Measurements from ENCODE around the gene DMBT1. TPM values are rescaled to one million over a fixed set of nuclear protein-coding genes. Genes with fewer than 3 reads are reported as not detected.

The DMBT1 gene
- total and polyA plus RNA-seq, 12 donors: under 0.01 to 0.32 (median 0.15) TPM; not detected in 7

- Histone ChIP-seq H3K27ac (no peak overlapping the region), H3K27me3 (no peaks in the 10 kb centered on the region), H3K36me3 (replicated peaks in 1 of 2) (no peaks in the 10 kb centered on the region), H3K4me3 (no peak overlapping the region), H3K4me1 (replicated peaks in 1 of 2) (no peaks in the 10 kb centered on the region), H3K9me3 (replicated peaks in 1 of 3) (no peaks in the 10 kb centered on the region)
- DNase-seq: no peak
- intact Hi-C loops (cut with DNase I): no loop called here
- WGBS, 4 donors: 57 to 76% (median 66%) methylated on average over 2 of the region's 2 CpGs
- TF ChIP-seq CTCF (IDR thresholded peaks at IDR 0.05): no peak
- TF ChIP-seq POLR2A (IDR thresholded peaks at IDR 0.05): no peak
These were observed 95.8 kb downstream of the DMBT1 start for GRCh38 chr10:122656308-122656705.

- Histone ChIP-seq H3K27ac (no peak overlapping the region), H3K4me3 (no peak overlapping the region), H3K4me1 (replicated peaks in 1 of 2) (no peaks in the 10 kb centered on the region), H3K36me3 (replicated peaks in 1 of 2) (no peaks in the 10 kb centered on the region), H3K9me3 (replicated peaks in 1 of 3) (no peaks in the 10 kb centered on the region), H3K27me3 (no peaks in the 10 kb centered on the region)
- no peak for TF ChIP-seq CTCF (IDR thresholded peaks at IDR 0.05)
- TF ChIP-seq POLR2A (IDR thresholded peaks at IDR 0.05): no peak
- WGBS, 4 donors: 70 to 85% (median 77%) methylated on average over 2 to 5 of the region's 5 CpGs
- DNase-seq: no peak
- intact Hi-C loops (cut with DNase I): no loop called here
These were observed 96.2 kb downstream of the DMBT1 start for GRCh38 chr10:122656741-122657140.

GRCh38 chr10:122657255-122657654 is 96.7 kb downstream of the DMBT1 start:
- H3K4me3 ChIP-seq: no peak overlapping the region
- intact Hi-C loops (cut with DNase I): no loop called here
- no peak for DNase-seq
- H3K36me3 ChIP-seq (replicated peaks in 1 of 2): no peaks in the 10 kb centered on the region
- no peaks in the 10 kb centered on the region for H3K27me3 ChIP-seq
- WGBS, 4 donors: 71 to 86% (median 77%) methylated on average over 2 to 4 of the region's 4 CpGs
- no peak overlapping the region for H3K27ac ChIP-seq
- no peaks in the 10 kb centered on the region for H3K9me3 ChIP-seq (replicated peaks in 1 of 3)
- no peak for TF ChIP-seq CTCF (IDR thresholded peaks at IDR 0.05)
- no peak for TF ChIP-seq POLR2A (IDR thresholded peaks at IDR 0.05)
- no peaks in the 10 kb centered on the region for H3K4me1 ChIP-seq (replicated peaks in 1 of 2)

- no peaks in the 10 kb centered on the region for H3K36me3 ChIP-seq (replicated peaks in 1 of 2)
- no peak overlapping the region for H3K4me3 ChIP-seq
- H3K4me1 ChIP-seq (replicated peaks in 1 of 2): no peaks in the 10 kb centered on the region
- DNase-seq: no peak
- intact Hi-C loops (cut with DNase I): no loop called here
- no peaks in the 10 kb centered on the region for H3K27me3 ChIP-seq
- WGBS, 4 donors: 43 to 51% (median 50%) methylated on average over 3 of the region's 3 CpGs
- TF ChIP-seq CTCF (IDR thresholded peaks at IDR 0.05) (no peak), POLR2A (IDR thresholded peaks at IDR 0.05) (no peak)
- no peak overlapping the region for H3K27ac ChIP-seq
- H3K9me3 ChIP-seq (replicated peaks in 1 of 3): no peaks in the 10 kb centered on the region
These were observed 97.2 kb downstream of the DMBT1 start for GRCh38 chr10:122657729-122658128.
